CD14-positive monocyte (primary cell): ENCODE results near the gene CREG1. TPM values are rescaled to one million over a fixed set of nuclear protein-coding genes. Genes with fewer than 3 reads are reported as not detected.

Experiments
- DNase-seq, 3 donors: peaks; one replicate each; pipeline ENCODE4 v3.0.0-alpha.2; 2011 to 2022
- H2AFZ ChIP-seq: 2 replicates; pipeline ENCODE4 v1.6.0; 2012; ENCODE audit warnings: mild to moderate bottlenecking, low read depth, low read length, inconsistent platforms; ENCODE audit not compliant: insufficient read depth, poor library complexity, severe bottlenecking
- H3K27ac ChIP-seq, 2 donors: 1 replicate in 1 of 2; 2 replicates in 1 of 2; pipeline ENCODE4 v1.5.1; 2012 to 2013; ENCODE audit warnings: low read length in 2 of 2, control low read depth in 1 of 2, inconsistent platforms in 1 of 2, low read depth in 1 of 2, mild to moderate bottlenecking in 1 of 2
- H3K27me3 ChIP-seq, 2 donors: one replicate each; pipeline versions ENCODE4 v1.6.0 to v1.6.1; 2011 to 2013; ENCODE audit warnings: low read length in 2 of 2; ENCODE audit not compliant: control insufficient read depth in 2 of 2, insufficient read depth in 2 of 2
- H3K36me3 ChIP-seq, 2 donors: replicated peaks in 1 of 2; 1 replicate in 1 of 2; 2 replicates in 1 of 2; pipeline versions ENCODE4 v1.5.1 to v1.6.1; 2012 to 2013; ENCODE audit warnings: low read length in 2 of 2, control low read depth in 1 of 2, inconsistent platforms in 1 of 2, mild to moderate bottlenecking in 1 of 2; ENCODE audit not compliant: insufficient read depth in 2 of 2, control insufficient read depth in 1 of 2
- H3K4me1 ChIP-seq, 2 donors: 1 replicate in 1 of 2; 2 replicates in 1 of 2; pipeline versions ENCODE4 v1.5.1 to v1.6.1; 2012 to 2013; ENCODE audit warnings: low read length in 2 of 2, control low read depth in 1 of 2, inconsistent platforms in 1 of 2, mild to moderate bottlenecking in 1 of 2, moderate library complexity in 1 of 2; ENCODE audit not compliant: insufficient read depth in 2 of 2, control insufficient read depth in 1 of 2
- H3K4me2 ChIP-seq: replicated peaks from 2 replicates; pipeline ENCODE3; 2012; ENCODE audit warnings: low read length, moderate library complexity, mild to moderate bottlenecking; ENCODE audit not compliant: poor library complexity, severe bottlenecking; ENCODE audit errors: extremely low read depth
- H3K4me3 ChIP-seq, 3 experiments: fragments of 200-600 bp in 1 of 3; sonication (generic) in 1 of 3; replicated peaks in 1 of 3; 1 replicate in 2 of 3; 2 replicates in 1 of 3; pipeline ENCODE4 v1.5.1; 2011 to 2013; ENCODE audit warnings: low read length in 3 of 3, mild to moderate bottlenecking in 3 of 3, control low read depth in 2 of 3, low read depth in 2 of 3, inconsistent platforms in 1 of 3, moderate library complexity in 1 of 3
- H3K79me2 ChIP-seq: 2 replicates; pipeline ENCODE4 v1.6.0; 2012; ENCODE audit warnings: mild to moderate bottlenecking, control low read depth, inconsistent platforms, low read length, moderate library complexity; ENCODE audit not compliant: insufficient read depth
- H3K9ac ChIP-seq: 2 replicates; pipeline ENCODE4 v1.6.0; 2017; ENCODE audit warnings: low read length, mild to moderate bottlenecking; ENCODE audit not compliant: insufficient read depth, poor library complexity, severe bottlenecking
- H3K9me3 ChIP-seq, 2 donors: replicated peaks in 1 of 2; 1 replicate in 1 of 2; 2 replicates in 1 of 2; pipeline versions ENCODE4 v1.5.1 to v1.6.1; 2012 to 2013; ENCODE audit warnings: low read length in 2 of 2, control low read depth in 1 of 2; ENCODE audit not compliant: control insufficient read depth in 1 of 2, insufficient read depth in 1 of 2
- H4K20me1 ChIP-seq: 2 replicates; pipeline ENCODE4 v1.6.0; 2012; ENCODE audit warnings: mild to moderate bottlenecking, low read length, control low read depth, moderate library complexity; ENCODE audit not compliant: insufficient read depth
- H3K27ac Mint-ChIP-seq, 7 donors: one replicate each; pipeline ENCODE4 v1.8.0; 2020; ENCODE audit warnings: mild to moderate bottlenecking in 7 of 7, mixed read lengths in 7 of 7, moderate library complexity in 6 of 7, inconsistent platforms in 2 of 7
- H3K27me3 Mint-ChIP-seq, 3 donors: one replicate each; pipeline ENCODE4 v1.8.0; 2021 to 2022; ENCODE audit warnings: low read depth in 3 of 3, mild to moderate bottlenecking in 3 of 3, mixed read lengths in 3 of 3, moderate library complexity in 3 of 3, inconsistent platforms in 1 of 3
- H3K36me3 Mint-ChIP-seq, 2 donors: one replicate each; pipeline ENCODE4 v1.8.0; 2020; ENCODE audit warnings: mixed read lengths in 2 of 2, inconsistent platforms in 1 of 2, mild to moderate bottlenecking in 1 of 2
- H3K4me1 Mint-ChIP-seq: one replicate; pipeline ENCODE4 v1.8.0; 2020; ENCODE audit warnings: mild to moderate bottlenecking, mixed read lengths
- H3K4me3 Mint-ChIP-seq, 2 donors: one replicate each; pipeline ENCODE4 v1.8.0; 2020; ENCODE audit warnings: mild to moderate bottlenecking in 2 of 2, mixed read lengths in 2 of 2, moderate library complexity in 1 of 2
- H3K9me3 Mint-ChIP-seq, 7 donors: one replicate each; pipeline ENCODE4 v1.8.0; 2020 to 2022; ENCODE audit warnings: mixed read lengths in 7 of 7, mild to moderate bottlenecking in 6 of 7, moderate library complexity in 6 of 7, inconsistent platforms in 2 of 7
- CTCF ChIP-seq: fragments of 200-600 bp; IDR thresholded peaks from one replicate; pipeline ENCODE4 v1.8.0; 2022; ENCODE audit warnings: antibody characterized with exemption, mild to moderate bottlenecking
- WGBS: methylation state at CpG from one replicate; pipeline ENCODE4 v1.1.5; 2013; ENCODE audit warnings: missing lambda C conversion rate; ENCODE audit not compliant: insufficient coverage; 5-methylcytosine and 5-hydroxymethylcytosine counted together
- intact Hi-C, 2 donors: fragments of 100-400 bp; cut with micrococcal nuclease; formaldehyde crosslinking; loops; one replicate each; pipeline versions ENCODE4 v1.15.0 to v1.15.1; 2023
- polyA plus RNA-seq, 3 donors: library from polyadenylated mRNA; depleted of rRNA in 1 of 3; unstranded in 2 of 3; stranded (reverse) in 1 of 3; fragments of 300-500 nt in 2 of 3; fragments of >200 nt in 1 of 3; fragmentation: Illumina TruSeq in 2 of 3; gene quantifications; 1 replicate in 2 of 3; 2 replicates in 1 of 3; pipeline ENCODE4 v1.2.3, GENCODE V29; 2012 to 2021

Gene CREG1
- polyA plus RNA-seq, 3 donors = 150 to 309 (median 248) TPM

- H3K27me3 ChIP-seq = no peaks in the 10 kb centered on the region
- no peak overlapping the region for H3K27ac Mint-ChIP-seq
These were observed 38.9 kb upstream of the CREG1 start for GRCh38 chr1:167592475-167592874.

GRCh38 chr1:167588361-167588760 is 34.8 kb upstream of the CREG1 start:
- Histone ChIP-seq H3K27me3 (no peaks in the 10 kb centered on the region), H4K20me1 (no peaks in the 10 kb centered on the region), H3K36me3 (no peaks in the 10 kb centered on the region), H2AFZ (no peak overlapping the region), H3K4me1 (peaks cover 18 to 19% of the 10 kb centered on the region in 2 donors), H3K79me2 (no peaks in the 10 kb centered on the region), H3K9ac (no peak overlapping the region), H3K4me3 (no peak overlapping the region), H3K4me2 (no peak overlapping the region), H3K27ac (no peak overlapping the region), H3K9me3 (no peaks in the 10 kb centered on the region)
- Mint-ChIP-seq H3K4me3 (no peak overlapping the region), H3K9me3 (peaks cover 0 to 2% (median 0%) of the 10 kb centered on the region in 7 donors), H3K27ac (peak overlapping the region in 4 of 7 donors; percentile 1 to 27 (median 18)), H3K4me1 (peaks cover 21% of the 10 kb centered on the region), H3K36me3 (no peaks in the 10 kb centered on the region), H3K27me3 (peaks cover 0 to 7% (median 1%) of the 10 kb centered on the region in 3 donors)
- TF ChIP-seq CTCF = no peak
- DNase-seq = no peak
- no CpG with 5 or more reads among the region's 2 CpGs for WGBS
- intact Hi-C loops = no loop called here

More at GRCh38 chr1:167592475-167592874, 38.9 kb upstream of the CREG1 start:
- peaks cover 13 to 15% of the 10 kb centered on the region in 2 donors for H3K4me1 ChIP-seq
- no peak overlapping the region for H3K4me3 Mint-ChIP-seq
- no peak overlapping the region for H3K4me2 ChIP-seq
- no peak overlapping the region for H3K4me3 ChIP-seq
- H3K36me3 ChIP-seq = no peaks in the 10 kb centered on the region
- H2AFZ ChIP-seq = no peak overlapping the region
- H3K9me3 ChIP-seq = no peaks in the 10 kb centered on the region
- H3K36me3 Mint-ChIP-seq = no peaks in the 10 kb centered on the region
- peaks cover 15% of the 10 kb centered on the region for H3K4me1 Mint-ChIP-seq
- TF ChIP-seq CTCF = no peak
- no peaks in the 10 kb centered on the region for H4K20me1 ChIP-seq
- DNase-seq = no peak
- peaks cover 0 to 6% (median 0%) of the 10 kb centered on the region in 7 donors for H3K9me3 Mint-ChIP-seq
- intact Hi-C loops = no loop called here
- H3K79me2 ChIP-seq = no peaks in the 10 kb centered on the region
- H3K27ac ChIP-seq = no peak overlapping the region
- no peak overlapping the region for H3K9ac ChIP-seq
- peaks cover 0 to 2% (median 0%) of the 10 kb centered on the region in 3 donors for H3K27me3 Mint-ChIP-seq
